NCI-H69 (cell line): ENCODE measurements around the gene LOXHD1.

Experiments
- DNase-seq: peaks from one replicate; lab custom pipeline; 2025; lab: John Stamatoyannopoulos, UW

Gene LOXHD1, protein sequence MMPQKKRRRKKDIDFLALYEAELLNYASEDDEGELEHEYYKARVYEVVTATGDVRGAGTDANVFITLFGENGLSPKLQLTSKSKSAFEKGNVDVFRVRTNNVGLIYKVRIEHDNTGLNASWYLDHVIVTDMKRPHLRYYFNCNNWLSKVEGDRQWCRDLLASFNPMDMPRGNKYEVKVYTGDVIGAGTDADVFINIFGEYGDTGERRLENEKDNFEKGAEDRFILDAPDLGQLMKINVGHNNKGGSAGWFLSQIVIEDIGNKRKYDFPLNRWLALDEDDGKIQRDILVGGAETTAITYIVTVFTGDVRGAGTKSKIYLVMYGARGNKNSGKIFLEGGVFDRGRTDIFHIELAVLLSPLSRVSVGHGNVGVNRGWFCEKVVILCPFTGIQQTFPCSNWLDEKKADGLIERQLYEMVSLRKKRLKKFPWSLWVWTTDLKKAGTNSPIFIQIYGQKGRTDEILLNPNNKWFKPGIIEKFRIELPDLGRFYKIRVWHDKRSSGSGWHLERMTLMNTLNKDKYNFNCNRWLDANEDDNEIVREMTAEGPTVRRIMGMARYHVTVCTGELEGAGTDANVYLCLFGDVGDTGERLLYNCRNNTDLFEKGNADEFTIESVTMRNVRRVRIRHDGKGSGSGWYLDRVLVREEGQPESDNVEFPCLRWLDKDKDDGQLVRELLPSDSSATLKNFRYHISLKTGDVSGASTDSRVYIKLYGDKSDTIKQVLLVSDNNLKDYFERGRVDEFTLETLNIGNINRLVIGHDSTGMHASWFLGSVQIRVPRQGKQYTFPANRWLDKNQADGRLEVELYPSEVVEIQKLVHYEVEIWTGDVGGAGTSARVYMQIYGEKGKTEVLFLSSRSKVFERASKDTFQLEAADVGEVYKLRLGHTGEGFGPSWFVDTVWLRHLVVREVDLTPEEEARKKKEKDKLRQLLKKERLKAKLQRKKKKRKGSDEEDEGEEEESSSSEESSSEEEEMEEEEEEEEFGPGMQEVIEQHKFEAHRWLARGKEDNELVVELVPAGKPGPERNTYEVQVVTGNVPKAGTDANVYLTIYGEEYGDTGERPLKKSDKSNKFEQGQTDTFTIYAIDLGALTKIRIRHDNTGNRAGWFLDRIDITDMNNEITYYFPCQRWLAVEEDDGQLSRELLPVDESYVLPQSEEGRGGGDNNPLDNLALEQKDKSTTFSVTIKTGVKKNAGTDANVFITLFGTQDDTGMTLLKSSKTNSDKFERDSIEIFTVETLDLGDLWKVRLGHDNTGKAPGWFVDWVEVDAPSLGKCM (N-terminal part only)

DNA sequence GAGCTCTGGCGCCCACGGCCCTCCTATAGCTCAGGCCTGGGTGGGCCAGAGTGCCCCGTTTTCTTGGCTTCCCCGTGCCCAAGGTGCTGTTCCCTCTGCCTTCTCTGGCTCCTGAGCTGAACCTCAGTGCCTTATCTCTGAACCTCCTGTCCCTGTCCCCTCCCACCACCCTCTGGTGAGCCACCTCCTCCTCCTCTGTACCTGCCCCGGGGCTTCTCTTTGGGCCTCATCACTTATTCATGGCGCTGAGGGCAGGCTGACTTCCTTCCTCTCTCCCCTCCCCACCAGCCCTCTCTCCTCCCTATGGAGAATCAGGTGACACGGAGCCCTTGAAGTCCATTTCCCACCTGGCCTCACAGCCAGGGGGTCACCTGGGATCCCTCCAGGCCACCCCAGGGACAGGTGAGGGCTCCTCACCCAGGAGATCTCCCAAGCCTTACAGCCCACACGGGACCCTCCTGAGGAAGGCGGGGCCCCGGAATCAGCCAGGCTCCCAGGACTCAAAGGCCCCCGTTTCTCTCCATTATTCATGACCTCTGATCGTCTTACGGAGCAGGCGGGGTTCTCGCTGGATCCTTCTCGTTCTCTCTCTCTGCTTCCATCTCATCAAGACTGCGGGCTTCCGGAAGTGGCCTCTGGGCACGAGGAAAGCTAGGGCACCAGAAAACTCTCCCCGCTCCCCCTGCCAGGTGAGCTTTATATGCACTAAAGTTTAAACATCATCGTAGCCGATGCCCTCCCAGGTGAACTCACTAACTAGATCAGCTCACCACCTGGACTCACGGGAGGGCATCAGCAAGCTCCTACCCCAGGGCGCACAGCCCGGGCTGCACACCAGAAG is at the start of gene LOXHD1:
LOXHD1 (minus strand) TSS at position 106 of the 841 bp plus-strand sequence. CDS start 187 bp downstream, outside the sequence.
- DNase-seq, result peak; percentile 29

DNA sequence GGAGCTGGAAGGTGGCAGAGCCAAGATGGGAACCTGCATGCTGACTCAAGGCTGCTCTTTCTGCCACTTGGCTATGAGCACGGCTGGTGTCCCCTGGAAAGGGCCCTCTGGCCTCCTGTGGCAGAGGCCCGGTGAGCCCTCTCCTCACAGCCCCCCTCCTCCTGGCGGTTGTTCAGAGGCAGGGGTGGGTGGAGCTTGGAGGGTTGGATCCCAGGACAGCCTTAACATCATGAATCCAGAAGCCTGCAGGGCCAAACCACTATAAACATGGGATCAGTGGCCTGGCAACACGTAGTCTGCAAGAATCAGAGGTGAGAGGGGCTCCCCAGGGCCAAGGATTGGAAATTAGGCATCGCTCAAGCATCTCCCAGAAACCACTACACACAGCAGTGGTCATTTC is 48.5 kb upstream of the LOXHD1 start:
- no peak for DNase-seq

DNA sequence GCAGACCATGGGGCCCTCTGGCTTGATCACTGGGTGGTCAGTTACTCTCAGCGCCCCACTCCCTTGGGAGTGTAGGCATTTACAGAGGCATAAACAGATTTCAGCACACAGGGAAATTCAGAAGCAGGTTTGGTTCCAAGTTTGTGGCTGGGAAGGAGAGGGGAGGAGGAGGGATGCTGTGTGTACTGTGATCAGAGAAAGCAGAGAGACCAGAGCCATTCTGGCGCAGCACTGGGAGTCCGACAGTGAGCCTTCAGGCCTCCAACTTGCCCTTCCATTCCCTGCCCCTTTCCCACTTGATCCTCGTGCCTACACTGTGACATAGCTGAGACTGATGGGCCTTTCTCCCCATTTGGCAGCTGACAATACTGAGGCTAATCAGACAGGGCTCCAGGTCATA is 47.8 kb upstream of the LOXHD1 start:
- DNase-seq, result no peak

DNA sequence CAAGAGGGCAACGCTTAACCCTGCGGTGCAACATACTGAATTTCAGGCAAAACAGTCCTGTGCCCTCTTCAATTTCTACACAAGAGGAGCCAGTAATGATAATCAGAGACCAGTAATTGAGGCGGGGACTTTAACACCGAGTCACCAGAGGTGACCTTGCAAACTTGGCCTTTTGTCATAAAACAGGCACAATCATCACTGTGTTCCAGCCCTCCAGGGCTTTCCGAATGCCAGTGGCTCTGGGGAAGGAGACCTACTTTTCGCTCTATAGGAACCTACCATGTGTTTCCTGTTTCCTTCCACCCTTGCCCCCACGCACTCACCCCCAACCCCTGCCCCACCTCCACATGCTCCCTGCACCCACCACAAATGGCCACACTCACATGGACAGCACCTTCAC is 47.2 kb upstream of the LOXHD1 start:
- DNase-seq, result no peak

DNA sequence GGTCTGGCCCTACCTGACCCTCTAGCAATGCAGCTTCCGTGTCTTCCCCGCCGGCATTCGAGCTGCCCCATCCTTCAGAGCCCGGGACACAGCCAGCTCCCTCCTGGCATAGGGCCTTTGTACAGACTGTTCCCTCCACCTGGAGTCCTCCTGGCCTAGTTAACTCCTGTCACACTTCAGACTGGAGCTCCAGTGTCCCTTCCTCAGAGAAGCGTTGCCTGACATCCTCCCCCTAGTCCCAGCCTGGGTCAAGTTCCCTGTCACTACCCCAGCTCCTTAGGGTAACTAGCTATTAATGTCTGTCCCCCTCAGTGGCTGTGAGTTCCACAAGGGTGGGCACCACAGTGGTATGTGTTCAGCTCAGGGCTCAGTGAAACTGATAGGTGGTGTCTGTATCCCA is 45.5 kb upstream of the LOXHD1 start:
- DNase-seq, result no peak

DNA sequence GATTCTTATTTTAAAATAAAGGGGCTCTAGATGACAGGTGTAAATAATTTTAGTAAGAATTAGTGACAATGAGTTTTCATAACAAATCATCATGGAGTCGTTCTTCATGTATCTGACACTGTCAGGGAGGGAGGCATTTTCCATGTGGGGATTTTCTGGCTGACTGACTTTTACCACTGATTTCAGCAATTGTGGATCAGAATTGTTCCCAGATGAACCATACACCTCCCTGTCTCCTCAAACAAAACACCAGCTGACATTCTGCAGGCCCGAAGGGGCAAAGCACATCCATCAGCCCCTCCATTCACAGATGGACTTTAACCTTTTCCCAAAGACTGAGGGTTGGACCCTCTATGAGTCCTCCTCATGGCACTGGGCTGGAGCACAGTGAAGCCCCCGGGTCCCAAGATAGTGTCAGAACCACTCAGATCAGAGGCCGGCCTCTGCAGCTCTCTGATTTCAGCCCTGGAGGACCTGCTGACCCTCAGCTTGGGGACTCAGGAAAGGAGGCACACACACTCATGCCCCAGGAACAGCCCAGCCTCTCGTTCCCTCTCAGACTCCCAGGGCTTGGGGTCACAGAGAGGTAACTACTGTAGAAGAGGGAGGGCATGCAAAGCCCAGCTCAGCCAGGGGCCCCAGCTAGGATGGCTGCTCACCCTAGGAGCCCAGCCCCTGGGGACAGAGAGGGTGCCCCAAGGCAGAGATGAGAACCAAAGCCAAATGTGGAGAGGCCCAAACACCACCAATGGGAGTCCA is 43.2 kb upstream of the LOXHD1 start:
- DNase-seq, result no peak

DNA sequence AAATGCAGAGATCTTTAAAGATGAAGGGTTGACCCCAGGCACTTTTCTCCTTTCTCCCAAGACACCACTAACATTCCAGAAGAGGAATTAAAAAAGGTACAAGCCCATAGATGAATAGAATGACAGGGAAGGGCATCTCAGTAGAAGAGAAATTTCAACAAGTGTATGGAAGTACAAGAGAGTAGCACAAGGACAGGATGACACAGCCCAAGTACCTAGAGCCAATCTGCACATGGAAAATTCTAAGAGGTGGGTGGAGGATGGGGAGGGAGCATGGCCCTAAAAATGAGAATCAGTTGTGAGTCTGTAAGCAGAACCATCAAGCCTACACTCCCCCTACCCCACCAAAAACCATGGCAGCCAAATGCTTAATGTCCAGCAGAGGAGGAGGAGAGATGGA is 39.7 kb upstream of the LOXHD1 start:
- no peak for DNase-seq

DNA sequence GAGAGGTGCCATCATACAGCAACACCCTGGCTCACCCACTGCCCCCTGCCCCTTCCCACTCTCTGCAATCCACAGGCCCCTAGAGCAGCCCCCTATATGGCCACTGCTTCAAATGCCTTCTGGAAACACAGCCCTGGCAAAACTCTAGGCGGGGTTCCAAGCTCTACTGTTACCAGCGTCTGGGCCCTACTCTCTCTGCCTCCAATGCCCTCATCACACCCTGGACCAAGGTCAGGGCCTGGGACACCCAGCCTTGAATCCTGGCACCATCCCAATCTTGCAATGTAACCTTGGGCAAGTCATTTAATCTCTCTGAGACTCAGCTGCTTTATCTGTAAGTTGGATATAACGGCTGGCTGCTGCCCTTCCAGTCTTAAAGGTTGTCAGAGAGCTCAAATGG is 39.2 kb upstream of the LOXHD1 start:
- DNase-seq, result no peak

DNA sequence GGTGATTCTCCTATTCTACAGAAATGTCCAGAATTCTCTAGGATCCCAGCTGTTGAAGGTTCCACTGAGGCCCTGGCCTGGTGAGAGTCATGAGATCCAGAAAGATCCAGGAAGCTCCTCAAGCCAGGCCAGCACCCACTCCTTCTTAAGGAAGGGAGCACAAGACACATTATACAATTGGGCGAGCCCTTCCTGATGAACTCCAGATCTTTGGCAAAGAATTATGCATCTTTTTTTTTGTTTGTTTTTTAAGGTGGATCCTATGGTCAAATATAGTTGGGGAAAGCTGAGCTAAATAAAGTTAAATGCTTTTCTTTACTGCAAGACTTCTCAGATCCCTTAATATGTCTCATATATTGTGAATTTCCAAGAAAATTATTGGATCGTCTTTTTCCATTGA is 37.0 kb upstream of the LOXHD1 start:
- no peak for DNase-seq

DNA sequence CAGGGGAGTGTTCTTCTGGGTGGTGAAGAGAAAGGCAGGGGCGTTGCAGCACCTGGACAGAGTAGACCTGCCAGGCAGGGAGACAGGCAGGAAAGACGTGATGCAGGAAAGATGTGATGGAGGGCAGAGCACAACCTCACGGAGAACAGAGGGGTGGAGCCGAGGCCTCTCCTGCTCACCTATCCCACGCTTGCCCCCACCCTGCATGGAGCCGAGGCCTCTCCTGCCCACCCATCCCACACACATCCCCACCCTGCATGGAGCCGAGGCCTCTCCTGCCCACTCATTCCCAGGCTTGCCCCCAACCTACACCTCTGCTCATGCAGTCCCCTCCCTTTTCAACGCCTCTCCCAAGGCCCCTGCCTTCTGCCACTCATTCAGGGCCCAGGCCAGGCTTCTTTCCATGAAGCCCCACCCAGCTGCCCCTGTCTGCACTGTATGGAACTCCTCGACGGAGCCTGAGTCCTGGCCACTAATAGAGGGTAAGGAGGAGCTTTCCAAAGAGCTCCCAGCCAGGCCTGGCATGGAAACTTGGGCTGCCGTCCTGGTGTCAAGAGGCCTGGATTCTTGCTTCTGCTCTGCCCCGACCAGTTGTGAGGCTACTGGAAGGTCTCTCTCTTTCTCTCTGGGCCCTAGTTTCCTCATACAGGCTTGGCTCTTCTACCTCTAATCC is 32.0 kb upstream of the LOXHD1 start:
- DNase-seq, result no peak

DNA sequence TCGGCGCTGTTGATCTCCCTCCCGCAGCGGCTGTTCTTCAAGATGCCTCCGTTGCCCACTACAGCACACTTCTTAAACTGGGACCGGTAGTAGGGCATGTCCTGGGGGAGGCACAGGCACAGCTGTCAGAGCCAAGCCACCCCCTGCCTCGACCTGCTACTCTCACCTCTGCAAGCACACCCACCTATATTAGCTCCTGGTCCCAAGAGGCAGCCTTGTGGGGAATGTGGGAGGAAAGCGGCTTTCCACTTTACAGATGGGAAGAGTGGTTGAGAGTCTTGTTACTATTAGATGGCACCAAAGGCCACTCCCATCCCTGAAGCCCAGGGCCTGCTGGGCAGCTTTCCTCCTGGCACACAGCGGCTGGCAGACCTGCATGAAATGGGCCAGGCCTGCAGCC is 29.2 kb upstream of the LOXHD1 start:
- DNase-seq, result no peak

DNA sequence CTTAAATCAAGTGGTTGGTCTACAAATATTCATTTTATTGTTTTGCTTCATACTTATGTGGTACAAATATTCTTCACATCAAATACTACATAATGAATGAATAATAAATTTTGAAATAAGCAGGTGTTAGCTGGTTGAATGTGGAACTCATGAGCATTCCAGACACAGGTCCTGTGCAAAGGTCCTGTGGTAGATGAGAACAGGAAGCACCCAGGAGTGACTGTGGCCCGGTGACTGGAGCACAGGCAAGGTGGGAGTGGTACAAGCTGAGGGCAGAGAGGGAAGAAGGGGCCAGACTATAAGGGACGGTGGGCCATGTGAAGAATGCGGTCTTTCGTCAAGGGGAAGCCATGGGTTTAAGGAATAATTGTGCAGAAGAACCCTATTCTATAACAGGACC is 26.2 kb upstream of the LOXHD1 start:
- no peak for DNase-seq

DNA sequence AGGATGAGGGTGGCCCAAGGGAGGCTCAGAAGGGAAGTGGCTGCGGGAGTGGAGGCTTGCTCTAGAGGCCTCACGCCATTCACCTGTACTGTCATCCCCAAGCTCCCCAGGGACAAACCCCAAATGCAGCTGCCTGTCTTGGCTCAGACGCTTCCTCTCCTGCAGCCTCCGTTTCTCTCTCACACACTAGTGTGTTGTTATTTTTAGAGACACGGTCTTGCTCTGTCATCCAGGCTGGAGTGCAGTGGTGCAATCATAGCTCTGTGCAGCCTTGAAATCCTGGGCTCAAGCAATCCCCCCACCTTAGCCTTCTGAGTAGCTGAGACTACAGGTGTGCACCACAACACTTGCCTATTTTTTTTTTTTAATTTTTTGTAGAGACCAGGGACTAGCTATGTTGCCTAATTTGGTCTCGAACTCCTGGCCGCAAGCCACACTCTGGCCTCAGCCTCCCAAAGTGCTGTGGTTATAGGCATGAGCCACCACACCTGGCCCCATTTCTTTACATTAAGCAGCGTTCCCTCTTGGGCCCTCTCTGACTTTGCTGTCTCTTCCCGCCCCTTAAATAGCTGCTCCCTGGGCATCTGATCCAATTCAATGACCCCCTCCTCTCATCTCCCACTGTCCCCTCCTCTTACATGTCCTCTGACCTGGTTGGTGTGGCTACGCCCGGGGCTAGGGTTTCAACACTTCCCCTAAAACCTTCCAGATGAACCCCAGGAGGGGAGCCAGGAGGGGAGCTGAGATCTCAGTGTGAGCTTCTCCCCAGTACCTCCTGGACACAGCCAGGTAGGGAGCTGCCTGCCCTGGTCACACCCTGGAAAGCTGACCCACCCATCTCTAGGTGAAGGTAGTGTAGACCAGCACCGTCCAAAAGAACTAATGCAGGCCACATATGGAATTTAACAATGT is 24.0 kb upstream of the LOXHD1 start:
- no peak for DNase-seq

DNA sequence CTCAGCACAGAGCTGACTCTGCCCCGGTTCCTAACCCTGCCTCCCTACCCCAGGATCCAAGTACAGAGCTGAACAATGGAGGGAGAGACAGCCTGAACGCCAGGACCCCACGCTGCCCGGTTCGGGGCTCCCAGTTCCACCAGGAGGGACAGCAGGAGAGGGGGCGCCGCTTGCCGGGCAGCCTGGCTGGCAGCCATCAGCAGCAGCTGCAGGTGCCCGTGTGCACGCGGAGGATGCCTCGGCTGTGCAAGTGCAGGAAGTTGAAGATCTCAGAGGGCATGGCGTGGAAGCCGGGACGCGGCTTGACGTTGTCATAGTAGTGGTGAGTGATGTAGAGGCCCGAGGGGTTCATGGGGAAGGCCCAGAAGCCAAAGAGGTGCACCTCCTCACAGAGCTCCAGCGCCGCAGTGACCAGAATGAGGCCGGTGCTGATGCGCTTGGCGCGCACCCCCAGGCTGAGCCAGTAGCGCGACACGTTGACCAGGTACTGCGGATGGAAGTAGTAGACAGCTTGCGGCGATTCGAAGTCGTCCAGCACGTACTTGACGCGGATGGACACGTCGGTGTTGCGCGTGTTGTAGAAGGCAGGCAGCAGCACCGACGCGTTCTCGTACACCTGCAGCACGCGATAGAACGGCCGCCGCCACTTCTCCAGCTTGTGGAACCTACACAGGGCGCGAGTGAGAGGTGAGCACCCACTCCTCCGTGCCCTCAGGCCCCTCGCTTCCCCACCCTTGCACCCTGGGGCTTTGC is 23.0 kb upstream of the LOXHD1 start:
- no peak for DNase-seq

DNA sequence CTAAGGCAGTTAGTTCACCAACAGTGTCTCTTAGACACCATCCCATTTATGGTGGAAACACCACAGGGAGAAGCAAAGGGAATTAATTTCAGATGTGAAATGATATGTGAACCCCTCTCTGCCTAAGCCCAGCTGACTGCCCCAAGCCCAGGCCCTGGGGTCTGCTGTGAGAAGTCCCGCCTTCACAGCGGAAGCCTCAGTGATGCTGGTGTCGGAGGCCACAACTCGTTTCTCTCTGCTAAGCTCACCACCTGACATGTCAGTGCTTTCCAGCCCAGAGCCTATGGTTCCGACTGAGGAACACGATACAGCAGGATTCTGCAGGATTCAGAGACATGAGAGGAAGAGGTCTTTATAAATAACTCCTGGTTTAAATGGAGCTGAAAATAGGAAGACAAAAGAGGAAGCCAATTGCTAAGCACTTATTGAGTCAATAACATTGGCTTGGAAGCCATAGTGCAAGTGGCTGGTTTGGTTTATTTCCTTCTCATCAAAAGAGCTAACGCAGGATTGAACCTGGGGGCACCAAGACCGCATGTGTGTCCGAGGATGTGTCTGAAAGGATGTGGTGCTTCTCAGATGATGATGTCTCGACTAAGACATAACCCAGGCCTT is 21.9 kb upstream of the LOXHD1 start:
- no peak for DNase-seq

DNA sequence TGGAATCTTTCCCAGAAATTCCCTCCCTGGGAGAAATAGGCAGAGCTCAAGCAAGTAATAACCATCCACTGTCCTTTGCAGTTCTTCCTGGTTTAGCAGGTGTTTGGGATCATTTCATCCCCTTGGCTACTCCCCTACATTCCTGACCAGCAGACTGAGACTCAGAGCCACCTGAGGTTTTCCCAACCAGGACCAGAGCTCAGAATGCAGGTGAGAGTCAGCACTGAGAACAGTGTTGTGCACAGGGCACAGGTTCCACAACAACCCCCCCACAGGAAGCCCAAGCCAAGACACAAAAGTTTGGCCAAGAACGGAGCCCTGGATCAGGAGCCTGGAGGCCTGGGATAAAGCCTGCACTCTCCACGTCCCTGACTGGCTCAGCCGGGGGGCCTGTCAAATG is 21.0 kb upstream of the LOXHD1 start:
- no peak for DNase-seq

DNA sequence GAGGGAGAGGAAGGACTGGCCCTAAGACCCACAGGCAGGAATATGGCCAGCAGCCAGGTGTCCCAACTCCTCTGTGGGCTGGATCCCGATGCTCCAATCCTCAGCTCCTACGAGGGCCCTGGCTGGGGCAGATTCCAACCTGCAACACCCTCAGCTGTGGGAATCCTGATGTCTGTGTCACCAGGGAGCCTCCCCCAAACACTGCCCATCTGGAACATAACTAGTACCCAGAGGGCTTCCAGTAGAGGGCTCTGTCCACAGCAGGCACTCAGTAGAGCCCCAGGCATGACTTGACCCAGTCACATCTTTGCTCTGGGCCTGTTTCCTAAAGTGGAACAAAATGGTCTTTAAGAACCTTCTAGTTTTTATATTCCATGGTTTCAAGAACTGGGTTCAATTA is 20.6 kb upstream of the LOXHD1 start:
- peak; percentile 45 for DNase-seq
